NCI-H524 treated with DMSO at 0.1 percent for 48 hours (cell line): Measurements from ENCODE around the gene CAVIN1.
"Not testable (repeated sequence)": the region's sequence is repeated elsewhere in the genome, so short reads cannot be mapped to it uniquely, and the experiment has no call there.

ENCODE experiments used
- DNase-seq: peaks from one replicate; lab custom pipeline; 2025; lab: John Stamatoyannopoulos, UW

The CAVIN1 gene

DNA sequence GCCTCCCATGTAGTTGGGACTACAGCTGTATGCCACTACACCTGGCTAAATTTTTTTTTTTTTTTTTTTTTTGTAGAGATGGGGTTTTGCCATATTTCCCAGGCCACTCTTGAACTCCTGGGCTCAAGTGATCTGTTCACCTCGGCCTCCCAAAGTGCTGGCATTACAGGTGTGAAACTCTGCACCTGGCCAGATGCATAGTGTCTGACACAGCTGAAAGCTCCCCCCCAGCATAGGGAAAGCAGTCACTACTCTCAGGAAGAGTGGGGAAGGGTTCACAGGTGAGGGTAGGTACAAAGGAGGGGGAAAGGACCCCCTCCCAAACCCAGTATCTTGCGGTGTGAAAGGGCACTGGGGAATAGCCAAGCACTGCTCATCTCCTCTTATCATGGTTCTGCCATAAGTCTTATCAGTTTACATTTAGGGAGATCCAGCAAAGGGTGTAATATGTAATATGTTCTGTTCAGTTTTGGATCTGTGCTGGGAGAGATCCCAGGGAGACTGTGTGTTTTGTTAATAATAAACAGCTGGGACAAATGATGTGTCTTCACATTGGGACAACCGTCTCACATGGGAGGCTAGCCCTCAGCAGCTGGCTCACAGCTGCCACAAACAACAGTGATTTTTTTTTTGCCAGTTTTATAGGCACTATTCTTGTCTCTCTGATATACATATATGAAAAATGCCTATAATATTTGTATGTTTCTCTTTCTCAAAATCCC lies 6.8 kb upstream of the CAVIN1 start:
- no peak for DNase-seq

DNA sequence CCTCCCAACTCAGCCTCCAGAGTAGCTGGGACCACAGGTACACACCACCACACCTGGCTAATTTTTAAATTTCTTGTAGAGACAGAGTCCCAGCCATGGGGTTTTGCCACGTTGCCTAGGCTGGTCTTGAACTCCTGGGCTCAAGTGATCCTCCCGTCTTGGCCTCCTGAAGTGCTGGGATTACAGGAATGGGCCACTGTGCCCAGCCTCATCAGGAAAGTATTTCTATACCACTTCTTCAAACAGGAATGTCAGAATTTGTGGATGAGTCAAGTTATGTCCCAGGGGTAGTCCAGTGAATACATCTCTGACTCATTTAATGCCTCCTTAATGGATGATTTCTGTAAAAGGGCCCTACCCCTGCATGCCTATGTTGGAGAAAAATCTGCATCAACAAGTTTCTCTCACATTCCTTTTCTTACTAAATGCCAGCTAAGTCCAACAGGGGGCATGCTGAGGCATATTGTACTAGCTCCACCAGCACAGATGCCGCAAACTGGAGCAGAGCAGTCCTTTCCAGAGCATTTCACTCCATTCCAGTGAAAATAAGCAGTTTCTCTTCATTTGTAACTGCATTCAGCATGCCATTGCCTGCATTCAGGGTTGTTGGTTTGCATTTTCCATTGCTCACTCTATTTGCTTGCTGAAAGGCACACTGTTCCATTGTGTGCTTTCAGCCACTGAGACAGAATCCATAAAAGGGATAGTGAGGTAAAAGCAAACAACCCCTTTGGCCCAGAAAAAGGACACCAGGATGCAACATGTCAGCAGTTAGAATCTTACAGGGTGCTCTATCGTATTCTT lies 5.3 kb upstream of the CAVIN1 start:
- DNase-seq: peak; percentile 27

DNA sequence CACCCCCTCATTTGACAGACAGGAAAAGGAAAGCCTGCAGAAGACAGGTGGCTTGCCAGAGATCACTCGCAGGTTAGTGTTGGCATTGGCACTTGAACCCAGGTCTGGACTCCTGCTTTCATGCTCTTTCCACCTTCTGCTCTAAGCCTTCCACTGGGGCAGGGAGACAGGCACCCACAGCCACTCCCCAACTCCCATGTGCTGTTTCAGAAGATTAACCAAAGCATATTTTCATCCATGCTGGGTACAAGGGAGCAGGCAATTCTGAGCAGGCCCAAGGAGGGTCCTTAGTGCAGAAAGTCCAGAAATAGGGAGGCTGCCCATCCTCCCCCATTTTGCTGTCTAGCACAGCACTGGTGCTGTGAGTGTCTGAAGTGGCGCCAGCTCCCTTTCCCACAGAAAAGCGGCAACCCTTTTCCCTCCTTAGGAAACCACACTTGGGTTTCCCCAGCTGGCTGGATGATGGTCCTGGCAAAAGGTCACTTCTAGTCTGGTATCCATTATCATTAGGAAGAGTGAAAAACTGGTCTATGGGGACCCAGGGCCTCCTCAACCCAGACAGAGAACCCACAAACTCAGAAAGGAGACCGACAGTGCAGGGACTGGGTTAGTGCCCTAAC lies 2.0 kb upstream of the CAVIN1 start:
- DNase-seq: no peak

DNA sequence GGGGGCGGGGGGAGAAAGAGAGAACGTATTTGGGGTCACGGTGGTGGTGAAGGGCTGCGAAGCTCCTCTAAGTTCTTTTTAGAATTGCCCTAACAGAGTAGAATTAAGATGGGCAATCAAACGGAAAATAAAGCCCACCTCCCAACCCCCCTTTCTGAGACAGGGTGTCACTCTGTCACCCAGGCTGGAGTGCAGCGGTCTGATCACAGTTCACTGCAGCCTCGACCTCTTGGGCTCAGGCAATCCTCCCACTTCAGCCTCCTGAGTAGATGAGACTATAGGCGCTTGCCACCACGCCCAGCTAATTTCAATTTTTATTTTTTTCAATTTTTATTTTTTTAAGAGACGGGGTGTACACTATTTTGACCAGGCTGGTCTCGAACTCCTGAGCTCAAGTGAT lies 710 bp upstream of the CAVIN1 start:
- no peak for DNase-seq

DNA sequence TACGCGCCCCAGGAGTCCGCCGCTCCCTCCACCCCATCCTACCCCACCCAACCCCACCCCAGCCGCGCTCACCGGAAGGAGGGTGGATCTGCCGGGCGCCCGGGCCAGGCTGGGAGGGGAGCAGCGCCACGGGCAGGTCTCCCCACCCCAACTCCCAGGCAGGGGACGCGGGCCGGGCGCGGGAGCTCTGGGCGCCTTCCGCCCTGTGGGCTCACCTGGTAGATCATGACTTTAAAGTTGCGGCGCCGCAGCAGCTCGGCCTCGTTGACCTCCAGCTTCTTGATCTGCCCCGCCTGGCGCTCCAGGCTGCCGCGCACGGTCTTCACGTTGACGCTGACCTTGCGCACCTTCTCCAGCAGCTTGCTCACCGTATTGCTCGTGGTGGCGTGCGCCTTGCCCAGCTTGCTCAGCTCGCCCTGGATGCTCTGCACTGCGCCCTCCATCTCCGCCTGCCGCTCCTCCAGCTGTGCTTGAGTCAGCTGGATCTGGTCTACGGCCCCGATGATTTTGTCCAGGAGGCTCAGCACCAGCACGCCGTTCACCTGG lies 571 bp downstream of the CAVIN1 start:
- no peak for DNase-seq

DNA sequence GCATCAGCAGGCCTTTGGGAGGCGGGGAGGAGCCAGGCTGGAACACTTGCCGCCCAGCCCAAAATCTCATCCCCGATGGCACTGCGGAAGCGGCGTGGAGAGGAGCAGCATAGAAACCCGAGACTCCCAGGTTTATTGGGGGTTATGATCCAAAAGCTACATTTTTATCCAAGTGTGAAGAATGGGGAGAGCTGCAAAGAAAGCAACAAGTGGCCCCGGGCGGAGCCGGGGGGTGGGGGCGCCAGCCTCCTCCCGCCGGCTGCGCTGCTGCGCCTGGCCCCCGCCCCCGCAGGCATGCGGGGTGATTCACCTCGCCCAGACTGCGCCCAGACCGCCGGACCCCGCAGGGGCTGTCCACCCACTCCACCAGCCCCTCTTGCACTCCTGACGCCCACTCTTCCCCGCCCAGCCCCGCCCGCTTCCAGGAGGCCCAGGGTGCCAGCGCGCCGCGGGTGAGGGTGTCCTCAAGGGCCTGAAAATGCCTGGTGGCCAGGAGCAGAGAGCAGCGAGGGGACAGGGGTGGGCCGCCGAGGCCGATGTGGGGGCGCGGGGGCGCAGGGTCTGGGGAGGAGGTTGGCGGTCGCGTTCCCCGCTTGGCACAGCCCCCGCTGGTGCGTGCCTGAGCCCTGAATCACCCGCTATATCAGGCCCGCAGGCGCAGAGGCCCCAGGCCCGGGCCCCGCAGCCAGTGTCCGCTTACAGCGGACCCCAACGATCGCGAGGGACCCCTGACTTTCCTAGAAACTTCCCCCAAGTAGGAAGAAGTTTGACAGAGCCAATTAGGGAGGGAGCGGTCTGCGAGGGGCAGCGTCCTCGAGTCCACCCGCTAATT lies 1.3 kb downstream of the CAVIN1 start:
- no peak for DNase-seq

DNA sequence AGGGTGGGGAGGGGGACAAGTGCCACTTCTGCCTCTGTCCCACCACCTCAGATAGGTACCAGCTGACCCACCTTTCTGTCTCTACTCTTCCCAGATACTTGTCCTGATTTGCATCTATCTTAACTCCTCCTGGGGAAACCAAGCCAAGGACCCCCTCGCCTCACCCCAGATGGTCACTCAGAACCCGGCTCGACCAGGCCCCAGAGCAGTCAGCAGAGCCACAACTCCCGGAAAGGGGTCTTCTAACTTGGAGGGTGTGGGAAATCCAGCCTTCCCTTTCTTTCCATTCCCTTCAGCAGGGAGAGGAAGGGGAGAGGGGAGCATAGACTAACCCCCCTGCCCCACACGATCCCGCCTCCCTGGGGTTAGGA lies 1.9 kb downstream of the CAVIN1 start:
- DNase-seq: no peak

DNA sequence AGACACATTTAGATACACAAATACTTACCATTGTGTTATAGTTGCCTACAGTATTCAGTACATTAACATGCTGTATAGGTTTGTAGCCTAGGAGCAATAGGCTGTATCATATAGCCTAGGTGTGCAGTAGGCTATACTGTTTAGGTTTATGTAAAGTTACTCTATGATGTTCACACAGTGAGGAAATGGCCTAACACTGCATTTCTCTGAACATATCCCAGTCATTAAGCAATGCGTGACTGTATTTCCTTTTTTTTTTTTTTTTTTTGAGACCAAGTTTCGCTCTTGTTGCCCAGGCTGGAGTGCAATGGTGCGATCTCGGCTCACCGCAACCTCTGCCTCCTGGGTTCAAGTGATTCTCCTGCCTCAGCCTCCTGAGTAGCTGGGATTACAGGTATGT lies 5.1 kb downstream of the CAVIN1 start:
- not testable (repeated sequence) for DNase-seq

DNA sequence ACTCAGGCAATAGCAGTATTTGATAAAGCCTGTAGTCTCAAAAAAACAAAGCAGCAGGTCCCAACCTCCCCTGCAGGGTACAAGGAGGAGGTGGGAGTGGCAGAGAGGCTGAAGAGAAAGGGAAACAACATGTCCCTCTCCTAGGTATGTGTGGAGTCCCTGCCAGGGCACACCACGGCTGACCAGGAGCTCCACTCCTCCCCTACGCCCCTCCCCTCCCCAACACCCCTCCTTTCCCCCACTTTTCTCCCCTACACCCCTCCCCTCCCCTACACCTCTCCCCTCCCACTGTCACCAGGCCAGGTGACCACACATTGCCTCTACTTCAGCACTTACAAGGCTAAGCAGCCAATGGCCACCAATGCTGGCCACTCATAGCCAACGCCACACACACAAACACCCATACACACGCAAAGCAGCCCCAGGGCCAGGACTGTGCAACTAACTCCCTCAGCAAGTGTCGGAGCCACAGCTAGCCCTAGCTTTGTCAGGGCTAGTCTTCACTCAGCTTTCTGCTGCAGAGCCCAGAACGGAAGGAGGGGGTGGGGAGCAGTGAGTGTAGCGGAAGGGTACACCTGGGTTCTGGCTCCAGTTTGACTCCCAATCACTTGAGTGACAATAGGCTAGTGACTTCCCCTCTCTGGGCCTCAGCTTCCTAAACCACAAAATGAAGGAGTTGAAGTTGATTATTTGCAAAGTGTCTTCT lies 8.2 kb downstream of the CAVIN1 start:
- no peak for DNase-seq

DNA sequence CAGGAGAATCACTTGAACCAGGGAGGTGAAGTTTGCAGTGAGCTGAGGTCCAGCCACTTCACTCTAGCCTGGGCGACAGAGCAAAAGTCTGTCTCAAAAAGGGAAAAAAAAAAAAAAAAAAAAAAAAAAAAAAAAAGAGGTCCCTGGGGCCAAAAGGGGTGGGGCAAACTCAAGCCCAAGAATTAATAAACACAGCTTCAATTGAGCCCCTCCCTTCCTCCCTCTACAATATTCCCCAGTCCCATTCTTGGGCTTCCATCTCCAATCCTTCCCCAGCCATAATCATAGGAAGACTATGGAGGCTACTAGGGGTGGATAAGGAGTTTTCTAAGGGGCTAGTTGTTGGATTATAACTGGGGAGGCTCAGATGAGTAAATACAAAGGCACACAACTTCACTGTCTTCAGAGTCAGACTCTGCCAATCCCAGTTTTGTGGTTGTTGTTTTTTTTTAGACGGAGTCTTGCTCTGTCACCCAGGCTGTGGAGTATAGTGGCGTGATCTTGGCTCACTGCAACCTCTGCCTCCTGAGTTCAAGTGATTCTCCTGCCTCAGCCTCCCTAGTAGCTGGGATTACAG lies 9.5 kb downstream of the CAVIN1 start:
- no peak for DNase-seq

DNA sequence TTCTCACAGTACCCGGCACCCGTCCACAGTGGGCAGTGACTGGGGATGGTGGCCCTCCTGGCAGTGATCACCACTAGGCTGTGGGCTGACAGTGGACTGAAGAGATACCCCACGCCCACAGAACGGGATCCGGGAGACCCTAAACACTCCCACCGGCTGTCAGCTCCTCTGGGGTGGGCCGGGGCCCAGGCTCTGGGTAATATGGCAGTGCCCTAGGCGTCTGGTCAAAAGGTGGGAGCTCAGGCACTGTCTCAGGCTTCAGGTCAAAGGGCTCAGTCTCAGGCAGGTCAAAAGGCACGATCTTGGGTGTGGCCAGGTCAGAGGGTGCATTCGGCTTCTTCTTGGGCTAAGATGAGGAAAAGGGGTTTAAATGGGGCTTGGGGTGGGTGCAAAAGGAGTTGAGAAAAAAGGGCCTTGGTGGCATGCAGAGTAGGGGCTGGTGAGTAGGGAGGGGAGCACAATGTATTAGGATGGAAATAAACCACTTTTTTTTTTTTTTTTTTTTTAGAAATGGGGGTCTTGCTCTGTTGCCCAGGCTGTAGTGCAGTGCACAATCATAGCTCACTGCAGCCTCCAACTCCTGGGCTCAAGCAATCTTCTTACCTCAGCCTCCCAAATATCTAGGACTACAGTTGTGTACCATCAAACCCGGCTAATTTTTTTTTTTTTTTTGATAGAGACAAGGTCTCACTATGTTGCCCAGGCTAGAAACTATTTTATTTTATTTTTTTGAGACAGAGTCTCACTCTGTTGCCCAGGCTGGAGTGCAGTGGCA lies 11.0 kb downstream of the CAVIN1 start:
- DNase-seq: no peak

DNA sequence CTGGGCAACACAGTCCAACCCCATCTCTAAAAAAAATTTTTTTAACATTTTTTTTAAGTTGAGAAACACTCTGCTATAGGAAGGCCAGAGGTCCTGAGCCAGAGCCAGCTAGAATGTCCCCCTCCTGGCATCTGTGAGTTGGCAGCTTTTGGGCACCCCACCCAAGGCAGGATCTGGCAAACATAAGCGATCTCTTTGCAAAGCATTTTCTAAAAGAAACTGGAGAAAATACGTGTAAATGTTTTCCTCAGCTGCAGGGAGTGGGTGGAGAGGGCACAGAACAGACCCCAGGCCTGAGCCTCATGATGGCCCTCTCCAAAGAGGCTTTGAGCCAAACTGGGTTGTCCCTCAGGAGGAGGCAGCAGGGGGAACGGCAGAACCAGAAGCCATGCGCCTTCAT lies 11.7 kb downstream of the CAVIN1 start:
- DNase-seq: no peak

DNA sequence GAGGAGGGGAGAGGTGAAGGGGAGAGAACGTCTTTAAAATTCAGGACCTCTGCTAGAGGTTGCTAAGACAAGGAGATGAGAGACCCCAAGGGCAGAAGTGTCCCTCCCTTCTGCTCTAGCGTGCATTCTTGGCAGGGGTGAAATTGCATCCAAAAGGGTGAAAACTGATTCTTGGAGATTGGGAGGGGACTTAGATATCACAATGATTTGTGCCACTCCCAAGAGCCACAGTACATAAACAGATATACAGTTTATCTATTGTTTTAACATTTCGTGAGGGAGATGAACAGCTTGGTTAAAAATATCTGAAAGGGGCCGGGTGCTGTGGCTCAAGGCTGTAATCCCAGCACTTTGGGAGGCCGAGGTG lies 12.8 kb downstream of the CAVIN1 start:
- no peak for DNase-seq

DNA sequence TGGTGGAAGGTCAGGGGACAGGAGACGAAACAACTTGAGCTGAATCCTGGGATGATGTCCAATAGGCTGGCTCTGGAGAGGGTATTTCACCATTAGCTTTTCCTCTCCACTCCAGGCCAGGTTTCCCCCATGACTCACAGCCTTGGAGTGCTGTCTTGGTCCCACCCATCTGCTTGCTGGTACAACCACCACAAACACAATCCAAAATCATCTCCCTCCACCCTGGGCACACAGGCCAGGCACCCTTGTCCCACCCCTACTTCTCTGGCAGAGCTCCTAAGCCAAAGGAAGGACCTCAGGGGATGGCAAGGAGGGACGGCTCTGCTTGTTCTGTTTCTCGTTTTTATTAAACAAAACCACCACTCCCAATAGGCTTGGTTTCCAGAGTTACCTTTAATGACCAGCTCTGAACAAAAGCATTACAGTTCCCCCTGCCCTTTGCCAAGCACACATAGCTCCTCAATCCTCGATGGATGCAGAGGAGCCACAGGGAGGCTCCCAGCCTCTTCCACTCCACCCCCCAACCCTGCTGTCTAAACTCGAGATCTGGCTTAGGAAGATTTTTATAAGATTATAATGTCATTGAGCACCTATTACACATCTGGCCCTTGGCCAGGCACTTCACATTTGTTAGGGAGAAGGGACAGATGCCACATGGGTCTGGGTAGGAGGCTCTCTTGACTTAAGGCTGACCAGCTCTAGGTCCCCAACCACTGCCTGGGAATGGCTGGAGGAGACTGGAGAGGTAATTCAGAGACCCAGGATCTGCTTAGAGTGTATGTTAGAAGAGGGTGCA lies 13.3 kb downstream of the CAVIN1 start:
- peak; percentile 96 for DNase-seq

DNA sequence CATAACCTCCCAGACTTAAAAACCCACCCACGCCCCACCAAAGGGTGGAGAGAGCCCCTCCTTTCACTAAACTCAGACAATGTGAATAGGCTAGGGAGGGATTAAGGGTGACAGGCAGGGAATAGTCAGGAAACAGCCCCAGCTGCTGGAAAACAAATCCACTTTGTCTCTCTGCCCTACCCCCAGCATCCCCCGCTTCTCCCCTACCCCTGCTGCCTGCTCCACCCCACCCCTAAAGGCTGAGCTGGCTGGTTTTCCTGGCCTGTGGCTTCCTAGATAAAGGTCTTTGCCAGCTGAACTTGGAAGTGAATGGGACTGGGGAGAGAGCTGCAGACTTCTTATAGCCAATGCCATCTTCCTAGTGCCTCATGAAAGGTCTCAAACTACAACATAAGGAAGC lies 15.0 kb downstream of the CAVIN1 start:
- DNase-seq: no peak

DNA sequence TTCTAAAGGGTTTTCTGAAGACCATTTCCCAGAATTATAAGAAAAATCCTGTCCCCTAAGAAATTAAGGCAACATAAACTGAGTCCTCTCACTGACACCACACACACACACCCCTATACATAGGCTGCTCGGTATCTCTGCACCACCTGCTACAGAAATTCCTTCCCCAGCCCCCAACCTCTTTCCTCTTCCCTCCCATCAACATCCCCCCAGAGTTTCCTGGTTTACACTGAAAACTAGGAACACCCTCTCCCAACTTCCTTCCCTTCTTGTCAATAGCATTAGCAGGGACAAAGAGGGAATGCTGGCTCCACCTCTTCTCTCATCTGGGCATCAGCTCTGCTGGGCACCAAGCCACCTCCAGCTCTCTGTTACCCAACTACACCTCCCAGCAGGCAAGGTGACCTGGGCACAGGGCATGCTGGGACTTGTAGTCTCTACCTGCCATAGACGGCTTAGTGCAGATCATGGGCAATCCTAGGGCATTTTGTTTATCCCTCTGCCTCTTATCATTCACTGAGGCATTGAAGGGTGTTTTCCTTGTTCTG lies 15.7 kb downstream of the CAVIN1 start:
- DNase-seq: peak; percentile 27

DNA sequence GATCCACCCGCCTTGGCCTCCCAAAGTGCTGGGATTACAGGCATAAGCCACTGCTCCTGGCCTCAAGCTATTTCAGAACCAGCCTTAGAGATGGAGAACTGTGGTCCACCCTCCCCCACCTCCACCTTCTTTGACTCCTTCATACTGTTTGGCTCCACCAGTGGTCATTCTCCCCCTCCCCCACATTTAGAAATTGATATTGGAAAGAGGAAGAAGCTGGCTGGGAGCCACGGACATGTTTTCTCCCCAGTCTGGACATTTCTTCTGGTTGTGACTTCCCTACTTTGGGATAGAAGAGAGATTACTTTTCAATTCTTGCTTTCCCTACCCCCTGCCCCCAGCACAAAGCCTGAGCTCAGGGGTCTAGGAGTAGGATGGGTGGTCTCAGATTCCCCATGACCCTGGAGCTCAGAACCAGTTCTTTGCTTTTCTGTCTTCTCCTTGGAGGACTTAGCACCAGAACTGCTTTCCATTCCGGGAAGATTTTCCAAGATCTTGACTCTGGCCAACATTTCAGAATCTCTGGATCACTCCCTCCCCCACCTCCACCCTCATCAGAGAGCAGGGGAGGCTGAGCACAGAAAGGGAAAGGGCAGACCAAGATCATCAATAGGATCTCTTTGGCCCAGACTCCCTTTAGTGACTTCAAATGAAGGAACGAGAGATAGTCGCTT lies 16.3 kb downstream of the CAVIN1 start:
- no peak for DNase-seq

DNA sequence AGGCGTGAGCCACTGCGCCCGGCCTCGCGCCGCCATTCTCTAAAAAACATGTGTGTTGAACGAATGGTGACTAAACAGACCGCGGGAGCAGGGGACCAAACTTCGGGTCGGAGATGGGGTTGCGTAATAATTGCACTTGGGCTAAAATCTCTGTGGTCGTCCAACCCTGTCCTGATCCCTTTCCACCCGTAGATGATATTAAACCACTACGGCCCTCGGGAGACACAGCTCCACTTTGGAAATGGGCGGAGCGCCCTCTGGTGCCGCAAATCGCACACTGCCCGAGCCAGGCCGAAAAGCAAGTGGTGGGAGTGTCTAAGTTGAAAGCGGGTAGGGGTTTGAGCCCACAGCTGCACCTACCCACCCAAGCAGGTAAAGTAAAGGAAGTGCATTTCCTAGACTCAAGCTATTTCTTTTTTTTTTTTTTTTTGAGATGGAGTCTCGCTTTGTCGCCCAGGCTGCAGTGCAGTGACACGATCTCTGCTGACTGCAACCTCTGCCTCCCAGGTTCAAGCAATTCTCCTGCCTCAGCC lies 17.0 kb downstream of the CAVIN1 start:
- peak; percentile 38 for DNase-seq
